H1 (cell line): ENCODE data around the gene PRSS38. TPM values are rescaled to one million over a fixed set of nuclear protein-coding genes. Genes with fewer than 3 reads are reported as not detected.

Experiments
- CTCF ChIA-PET: fragments of 300-600 bp; sonication (Branson Sonifier 250); formaldehyde crosslinking; loops from one replicate; lab custom pipeline; 2021; ENCODE audit not compliant: partially characterized antibody; lab: Charles Lee
- POLR2A ChIA-PET: fragments of 300-600 bp; sonication (Branson Sonifier 250); formaldehyde crosslinking; loops from one replicate; lab custom pipeline; 2021; ENCODE audit warnings: inconsistent platforms; ENCODE audit not compliant: partially characterized antibody; lab: Charles Lee
- DNase-seq, 2 experiments: peaks; one replicate each; pipeline versions ENCODE4 v3.0.0 to v3.0.0-alpha.2; 2010 to 2022; ENCODE audit warnings: low spot score in 2 of 2, low read depth in 1 of 2, mixed read lengths in 1 of 2
- FAIRE-seq: peaks from 2 replicates; lab custom pipeline; 2011; peaks lifted over from hg19 to GRCh38; lab: Jason Lieb, UNC
- H2AFZ ChIP-seq: 2 replicates; pipeline ENCODE4 v1.8.1; 2012; ENCODE audit warnings: low read length, inconsistent platforms
- H2AK5ac ChIP-seq: 2 replicates; pipeline ENCODE4 v1.6.1; 2013; ENCODE audit warnings: low read depth, low read length
- H2BK120ac ChIP-seq: replicated peaks from 2 replicates; pipeline ENCODE3; 2013; ENCODE audit warnings: low read depth, low read length, inconsistent platforms
- H2BK12ac ChIP-seq: 2 replicates; pipeline ENCODE4 v1.6.1; 2013; ENCODE audit warnings: low read depth, low read length
- H2BK15ac ChIP-seq: 2 replicates; pipeline ENCODE4 v1.6.1; 2013; ENCODE audit warnings: low read length
- H2BK20ac ChIP-seq: 2 replicates; pipeline ENCODE4 v1.6.1; 2013; ENCODE audit warnings: low read length
- H2BK5ac ChIP-seq: 2 replicates; pipeline ENCODE4 v1.6.1; 2013; ENCODE audit warnings: low read depth, low read length
- H3K14ac ChIP-seq: 2 replicates; pipeline ENCODE4 v1.6.1; 2013; ENCODE audit warnings: inconsistent platforms; ENCODE audit not compliant: insufficient read length
- H3K18ac ChIP-seq: 2 replicates; pipeline ENCODE4 v1.6.1; 2013; ENCODE audit warnings: low read length; ENCODE audit errors: extremely low read depth
- H3K23ac ChIP-seq: 2 replicates; pipeline ENCODE4 v1.6.1; 2013; ENCODE audit warnings: inconsistent platforms; ENCODE audit not compliant: insufficient read length
- H3K23me2 ChIP-seq: 2 replicates; pipeline ENCODE4 v1.6.1; 2013; ENCODE audit warnings: low read depth, low read length
- H3K27ac ChIP-seq: 2 replicates; pipeline ENCODE4 v1.6.1; 2011; ENCODE audit warnings: low read depth, low read length, inconsistent platforms
- H3K27me3 ChIP-seq, 4 experiments: replicated peaks in 1 of 4; 1 replicate in 1 of 4; 2 replicates in 3 of 4; pipeline versions ENCODE4 v1.6.1 to v1.8.1; 2011 to 2013; ENCODE audit warnings: low read length in 3 of 4, mild to moderate bottlenecking in 3 of 4, inconsistent platforms in 2 of 4, mixed read lengths in 2 of 4, moderate library complexity in 1 of 4; ENCODE audit not compliant: control insufficient read depth in 3 of 4, insufficient read depth in 3 of 4; ENCODE audit errors: extremely low read depth in 1 of 4
- H3K36me3 ChIP-seq, 4 experiments: 2 replicates each; pipeline versions ENCODE4 v1.6.1 to v1.8.1; 2011 to 2013; ENCODE audit warnings: mild to moderate bottlenecking in 4 of 4, low read length in 3 of 4, moderate library complexity in 2 of 4, control low read depth in 1 of 4, inconsistent platforms in 1 of 4; ENCODE audit not compliant: insufficient read depth in 4 of 4, control insufficient read depth in 2 of 4
- H3K4ac ChIP-seq: replicated peaks from 2 replicates; pipeline ENCODE3; 2013; ENCODE audit warnings: low read length, low read depth, mixed read lengths, inconsistent platforms; ENCODE audit not compliant: insufficient read length
- H3K4me1 ChIP-seq, 4 experiments: replicated peaks in 1 of 4; 1 replicate in 1 of 4; 2 replicates in 3 of 4; pipeline versions ENCODE4 v1.6.1 to v1.8.1; 2011 to 2013; ENCODE audit warnings: low read length in 3 of 4, inconsistent platforms in 2 of 4, mixed read lengths in 1 of 4; ENCODE audit not compliant: insufficient read depth in 4 of 4, control insufficient read depth in 3 of 4
- H3K4me2 ChIP-seq, 2 experiments: 2 replicates each; pipeline versions ENCODE4 v1.6.1 to v1.8.1; 2011 to 2013; ENCODE audit warnings: low read depth in 2 of 2, low read length in 2 of 2, control low read depth in 1 of 2, inconsistent platforms in 1 of 2, mild to moderate bottlenecking in 1 of 2; ENCODE audit not compliant: insufficient read depth in 1 of 2
- H3K4me3 ChIP-seq, 4 experiments: fragments of 200-600, 300-600 bp in 1 of 4; sonication (generic), shearing (Covaris generic), sonication (Bioruptor Twin) in 1 of 4; 2 replicates each; pipeline versions ENCODE4 v1.5.1 to v1.8.1; 2011 to 2016; ENCODE audit warnings: low read length in 4 of 4, low read depth in 3 of 4, control low read depth in 2 of 4, inconsistent platforms in 2 of 4, mild to moderate bottlenecking in 2 of 4, mixed read lengths in 1 of 4, moderate library complexity in 1 of 4; ENCODE audit not compliant: insufficient read depth in 2 of 4; ENCODE audit errors: extremely low read depth in 1 of 4
- H3K56ac ChIP-seq: replicated peaks from 2 replicates; pipeline ENCODE3; 2013; ENCODE audit warnings: low read depth, mild to moderate bottlenecking, mixed read lengths, low read length, inconsistent platforms; ENCODE audit not compliant: insufficient read length
- H3K79me1 ChIP-seq: 2 replicates; pipeline ENCODE4 v1.6.1; 2013; ENCODE audit warnings: low read depth, low read length, control low read depth
- H3K79me2 ChIP-seq, 2 experiments: 2 replicates each; pipeline versions ENCODE4 v1.6.1 to v1.8.1; 2012 to 2013; ENCODE audit warnings: low read length in 2 of 2, mild to moderate bottlenecking in 2 of 2, inconsistent platforms in 1 of 2; ENCODE audit not compliant: insufficient read depth in 2 of 2, control insufficient read depth in 1 of 2
- H3K9ac ChIP-seq, 4 experiments: replicated peaks in 1 of 4; 1 replicate in 1 of 4; 2 replicates in 3 of 4; pipeline versions ENCODE4 v1.6.1 to v1.8.1; 2011 to 2013; ENCODE audit warnings: low read depth in 3 of 4, low read length in 3 of 4, control low read depth in 2 of 4, mild to moderate bottlenecking in 2 of 4, moderate library complexity in 2 of 4, inconsistent platforms in 1 of 4; ENCODE audit errors: extremely low read depth in 1 of 4
- H3K9me3 ChIP-seq, 2 experiments: 2 replicates each; pipeline versions ENCODE4 v1.6.1 to v1.8.1; 2012 to 2013; ENCODE audit warnings: mild to moderate bottlenecking in 2 of 2, moderate library complexity in 2 of 2, control low read depth in 1 of 2, inconsistent platforms in 1 of 2, low read depth in 1 of 2, low read length in 1 of 2, mixed read lengths in 1 of 2; ENCODE audit not compliant: insufficient read depth in 2 of 2
- H4K20me1 ChIP-seq, 2 experiments: replicated peaks in 1 of 2; 2 replicates each; pipeline versions ENCODE3 to v1.8.1; 2011 to 2013; ENCODE audit warnings: inconsistent platforms in 2 of 2, low read length in 2 of 2, mild to moderate bottlenecking in 1 of 2; ENCODE audit not compliant: insufficient read depth in 2 of 2, control insufficient read depth in 1 of 2
- H4K5ac ChIP-seq: 2 replicates; pipeline ENCODE4 v1.6.1; 2013; ENCODE audit warnings: low read length, low read depth, mixed read lengths, inconsistent platforms; ENCODE audit not compliant: insufficient read length
- H4K8ac ChIP-seq: 2 replicates; pipeline ENCODE4 v1.8.0; 2013; ENCODE audit warnings: mild to moderate bottlenecking, moderate library complexity, low read length, inconsistent platforms; ENCODE audit not compliant: insufficient read depth; ENCODE audit errors: extremely low read depth
- H4K91ac ChIP-seq: replicated peaks from 2 replicates; pipeline ENCODE3; 2013; ENCODE audit warnings: low read length, mixed read lengths, inconsistent platforms; ENCODE audit not compliant: insufficient read length
- SUZ12 ChIP-seq: fragments of 200-600 bp; sonication (generic); IDR thresholded peaks from 2 replicates; pipeline ENCODE4 v1.6.1; 2012; ENCODE audit warnings: mild to moderate bottlenecking, inconsistent platforms, low read length, moderate library complexity, mixed read lengths
- WGBS, 2 experiments: shearing (Covaris generic) in 1 of 2; methylation state at CpG; one replicate each; pipeline versions ENCODE4 v1.1.6 to v1.1.7; 2013 to 2015; ENCODE audit warnings: low lambda C conversion rate in 2 of 2, mixed read lengths in 2 of 2, inconsistent platforms in 1 of 2, low coverage in 1 of 2, missing lambda C conversion rate in 1 of 2; ENCODE audit not compliant: insufficient replicate concordance in 2 of 2, insufficient coverage in 1 of 2, insufficient read length in 1 of 2; ENCODE audit errors: extremely low coverage in 1 of 2, missing lambda C conversion rate in 1 of 2; 5-methylcytosine and 5-hydroxymethylcytosine counted together
- polyA plus RNA-seq, 7 experiments: library from polyadenylated mRNA; depleted of rRNA in 3 of 7; stranded (reverse) in 5 of 7; unstranded in 2 of 7; fragments of >200 nt in 5 of 7; fragments of 200-250 nt in 2 of 7; gene quantifications; 1 replicate in 5 of 7; 2 replicates in 1 of 7; 4 replicates in 1 of 7; pipeline versions ENCODE4 v1.2.1 to v1.2.3, GENCODE V29; 2011 to 2013; ENCODE audit warnings: missing spikeins in 2 of 7, mixed read lengths in 2 of 7
- total RNA-seq: library from RNA; stranded (reverse); fragmentation: NEBNext Ultra II Directional; extraction: Animal tissue kit (Norgen Biotek cat#: 25700); gene quantifications from 2 replicates; pipeline ENCODE4 v1.2.1, GENCODE V29; 2021

PRSS38 gene
- total and polyA plus RNA-seq, 2 of the 8 experiments (the other 6 are each of a cell fraction or from before 2014, with no cell fraction given), result not detected

GRCh38 chr1:227790034-227790400, 25.5 kb upstream of the PRSS38 start:
- peaks cover 0 to 36% (median 25%) of the 10 kb centered on the region in 4 experiments; a peak in 6 of 7 replicates for H3K4me1 ChIP-seq
- ChIA-PET CTCF (interaction anchor here (0.6 to 3.6 kb wide), 10 partner anchors 10 to 160 kb away, joined by 3 to 19 read pairs (median 4); no protein-coding TSS in a partner anchor), POLR2A (interaction anchor here (1.4 kb wide), 1 partner anchor 9 kb away, joined by 4 read pairs; no protein-coding TSS in a partner anchor)
- H3K9me3 ChIP-seq, result no peaks in the 10 kb centered on the region
- H3K36me3 ChIP-seq, result no peaks in the 10 kb centered on the region
- FAIRE-seq, result no peak
- WGBS, 2 experiments, result 73% methylated on average over 2 of the region's 2 CpGs; no CpG with 5 or more reads in 1 of the 2 experiments
- H3K23ac ChIP-seq, result no peak overlapping the region
- H3K56ac ChIP-seq, result no peak overlapping the region
- H4K5ac ChIP-seq, result no peak overlapping the region
- no peak overlapping the region for H3K9ac ChIP-seq
- no peak overlapping the region for H2AFZ ChIP-seq
- no peak for TF ChIP-seq SUZ12
- DNase-seq, result peak in 1 of 2 experiments; percentile 39
- peaks cover 13% of the 10 kb centered on the region for H3K23me2 ChIP-seq
- H2AK5ac ChIP-seq, result no peak overlapping the region
- H4K20me1 ChIP-seq, result peaks cover 0 to 7% of the 10 kb centered on the region in 2 experiments
- no peak overlapping the region for H4K8ac ChIP-seq
- no peak overlapping the region for H2BK15ac ChIP-seq
- H3K27me3 ChIP-seq, result peaks cover 4 to 37% (median 27%) of the 10 kb centered on the region in 4 experiments; a peak in 6 of 7 replicates
- no peak overlapping the region for H2BK5ac ChIP-seq
- no peak overlapping the region for H3K4ac ChIP-seq
- no peaks in the 10 kb centered on the region for H3K79me1 ChIP-seq
- no peak overlapping the region for H3K4me3 ChIP-seq
- no peak overlapping the region; the same call in 1 of the 2 replicates for H2BK12ac ChIP-seq
- no peak overlapping the region for H3K4me2 ChIP-seq
- H2BK20ac ChIP-seq, result no peak overlapping the region
- H2BK120ac ChIP-seq, result no peak overlapping the region
- H4K91ac ChIP-seq, result no peak overlapping the region
- no peak overlapping the region for H3K18ac ChIP-seq
- H3K27ac ChIP-seq, result no peak overlapping the region
- H3K79me2 ChIP-seq, result no peaks in the 10 kb centered on the region
- no peak overlapping the region for H3K14ac ChIP-seq
